ENCODE measurements around the gene PVR. TPM values are rescaled to one million over a fixed set of nuclear protein-coding genes. Genes with fewer than 3 reads are reported as not detected.
A peak's percentile ranks its signal among the peaks of the same experiment; 100 is the strongest.

The PVR gene
- total RNA-seq, 2 donors from 2014 or later = 44.7 to 54.6 TPM

GRCh38 chr19:44635581-44636438 lies 7.9 kb upstream of the PVR start:
- no peak for TF ChIP-seq CTCF (IDR thresholded peaks at IDR 0.05)
- H3K27me3 ChIP-seq = no peaks in the 10 kb centered on the region
- no peak overlapping the region for H3K27ac ChIP-seq
- no peak overlapping the region for H3K9ac ChIP-seq (ENCODE audit: low read depth in 2 of 2, low read length in 2 of 2)
- no peak overlapping the region for H3K4me3 ChIP-seq
- DNase-seq = no peak
- intact Hi-C loops (cut with DNase I) = no loop called here
- no peaks in the 10 kb centered on the region for H3K36me3 ChIP-seq
- H3K4me1 ChIP-seq = peaks cover 8% of the 10 kb centered on the region
- H3K9me3 ChIP-seq = no peaks in the 10 kb centered on the region

- H3K4me1 ChIP-seq = peaks cover 8% of the 10 kb centered on the region
- H3K27me3 ChIP-seq = no peaks in the 10 kb centered on the region
- H3K9me3 ChIP-seq = no peaks in the 10 kb centered on the region
- no peak for TF ChIP-seq CTCF (IDR thresholded peaks at IDR 0.05)
- DNase-seq = peak; percentile 52
- peak overlapping the region; percentile 61 for H3K27ac ChIP-seq
- intact Hi-C loops (cut with DNase I) = no loop called here
- peak overlapping the region in 1 of 2 donors; percentile 62 for H3K9ac ChIP-seq (ENCODE audit: low read depth in 2 of 2, low read length in 2 of 2)
- H3K4me3 ChIP-seq = no peak overlapping the region
- H3K36me3 ChIP-seq = no peaks in the 10 kb centered on the region
These were observed 7.0 kb upstream of the PVR start for GRCh38 chr19:44636439-44637389.

- Histone ChIP-seq H3K27ac (peak overlapping the region; percentile 61), H3K4me3 (no peak overlapping the region), H3K4me1 (peaks cover 8% of the 10 kb centered on the region), H3K27me3 (no peaks in the 10 kb centered on the region), H3K9me3 (no peaks in the 10 kb centered on the region), H3K36me3 (no peaks in the 10 kb centered on the region), H3K9ac (ENCODE audit: low read depth in 2 of 2, low read length in 2 of 2) (no peak overlapping the region)
- intact Hi-C loops (cut with DNase I) = no loop called here
- TF ChIP-seq CTCF (IDR thresholded peaks at IDR 0.05) = no peak
- DNase-seq = no peak
These were observed 6.3 kb upstream of the PVR start for GRCh38 chr19:44637390-44637764.

GRCh38 chr19:44640518-44640917 lies 3.2 kb upstream of the PVR start:
- Histone ChIP-seq H3K4me1 (peaks cover 8% of the 10 kb centered on the region), H3K4me3 (no peak overlapping the region), H3K27ac (peak overlapping the region; percentile 59), H3K9me3 (no peaks in the 10 kb centered on the region), H3K27me3 (no peaks in the 10 kb centered on the region), H3K9ac (ENCODE audit: low read depth in 2 of 2, low read length in 2 of 2) (no peak overlapping the region), H3K36me3 (no peaks in the 10 kb centered on the region)
- intact Hi-C loops (cut with DNase I) = no loop called here
- TF ChIP-seq CTCF (IDR thresholded peaks at IDR 0.05) = no peak
- DNase-seq = no peak

- Histone ChIP-seq H3K9ac (ENCODE audit: low read depth in 2 of 2, low read length in 2 of 2) (no peak overlapping the region), H3K27me3 (no peaks in the 10 kb centered on the region), H3K4me3 (no peak overlapping the region), H3K36me3 (no peaks in the 10 kb centered on the region), H3K27ac (no peak overlapping the region), H3K9me3 (no peaks in the 10 kb centered on the region), H3K4me1 (peaks cover 8% of the 10 kb centered on the region)
- intact Hi-C loops (cut with DNase I) = no loop called here
- no peak for DNase-seq
- no peak for TF ChIP-seq CTCF (IDR thresholded peaks at IDR 0.05)
These were observed 2.0 kb upstream of the PVR start for GRCh38 chr19:44641501-44642265.
